ENCODE measurements around the gene BSG.

BSG gene

GRCh38 chr19:585551-586110, 13.2 kb downstream of the BSG start:
- Histone ChIP-seq H3K9me3 (ENCODE audit: insufficient read depth, low read depth, low read length) (no peaks in the 10 kb centered on the region), H3K27me3 (ENCODE audit: insufficient read depth, low read length) (peaks cover 23% of the 10 kb centered on the region), H3K36me3 (ENCODE audit: insufficient read depth, low read depth, low read length) (peaks cover 20% of the 10 kb centered on the region), H3K4me1 (ENCODE audit: insufficient read depth, low read length) (no peaks in the 10 kb centered on the region), H3K27ac (ENCODE audit: low read length) (no peak overlapping the region), H3K4me3 (ENCODE audit: low read length) (no peak overlapping the region), H3K9ac (ENCODE audit: low read depth, low read length) (no peak overlapping the region)

GRCh38 chr19:588093-588740, 15.8 kb downstream of the BSG start:
- peaks cover 1% of the 10 kb centered on the region; the same call in 1 of the 2 replicates for H3K36me3 ChIP-seq (ENCODE audit: insufficient read depth, low read depth, low read length)
- no peaks in the 10 kb centered on the region for H3K9me3 ChIP-seq (ENCODE audit: insufficient read depth, low read depth, low read length)
- no peak overlapping the region for H3K4me3 ChIP-seq (ENCODE audit: low read length)
- H3K27me3 ChIP-seq (ENCODE audit: insufficient read depth, low read length): peaks cover 48% of the 10 kb centered on the region
- H3K27ac ChIP-seq (ENCODE audit: low read length): no peak overlapping the region
- H3K9ac ChIP-seq (ENCODE audit: low read depth, low read length): no peak overlapping the region
- no peaks in the 10 kb centered on the region for H3K4me1 ChIP-seq (ENCODE audit: insufficient read depth, low read length)

GRCh38 chr19:588741-589692, 16.6 kb downstream of the BSG start:
- Histone ChIP-seq H3K27ac (ENCODE audit: low read length) (no peak overlapping the region), H3K27me3 (ENCODE audit: insufficient read depth, low read length) (peaks cover 53% of the 10 kb centered on the region), H3K36me3 (ENCODE audit: insufficient read depth, low read depth, low read length) (no peaks in the 10 kb centered on the region), H3K9me3 (ENCODE audit: insufficient read depth, low read depth, low read length) (no peaks in the 10 kb centered on the region), H3K4me3 (ENCODE audit: low read length) (no peak overlapping the region), H3K4me1 (ENCODE audit: insufficient read depth, low read length) (no peaks in the 10 kb centered on the region), H3K9ac (ENCODE audit: low read depth, low read length) (no peak overlapping the region)

GRCh38 chr19:589693-590395, 17.4 kb downstream of the BSG start, which contains the start of gene HCN2:
Gene HCN2 (plus strand): TSS chr19:589881. CDS start chr19:589946, 65 bp downstream.
- Histone ChIP-seq H3K27ac (ENCODE audit: low read length) (no peak within 1 kb of the TSS), H3K9ac (ENCODE audit: low read depth, low read length) (no peak within 1 kb of the TSS), H3K9me3 (ENCODE audit: insufficient read depth, low read depth, low read length) (no peaks in the 10 kb centered on the region), H3K36me3 (ENCODE audit: insufficient read depth, low read depth, low read length) (no peaks in the 10 kb centered on the region), H3K27me3 (ENCODE audit: insufficient read depth, low read length) (peaks cover 53% of the 10 kb centered on the region), H3K4me1 (ENCODE audit: insufficient read depth, low read length) (no peaks in the 10 kb centered on the region), H3K4me3 (ENCODE audit: low read length) (no peak within 1 kb of the TSS)

GRCh38 chr19:590396-590745, 18.0 kb downstream of the BSG start:
- H3K27ac ChIP-seq (ENCODE audit: low read length): no peak overlapping the region
- no peak overlapping the region for H3K4me3 ChIP-seq (ENCODE audit: low read length)
- no peaks in the 10 kb centered on the region for H3K9me3 ChIP-seq (ENCODE audit: insufficient read depth, low read depth, low read length)
- H3K27me3 ChIP-seq (ENCODE audit: insufficient read depth, low read length): peaks cover 53% of the 10 kb centered on the region
- H3K4me1 ChIP-seq (ENCODE audit: insufficient read depth, low read length): no peaks in the 10 kb centered on the region
- H3K9ac ChIP-seq (ENCODE audit: low read depth, low read length): no peak overlapping the region
- no peaks in the 10 kb centered on the region for H3K36me3 ChIP-seq (ENCODE audit: insufficient read depth, low read depth, low read length)

GRCh38 chr19:590750-591098, 18.3 kb downstream of the BSG start:
- Histone ChIP-seq H3K9me3 (ENCODE audit: insufficient read depth, low read depth, low read length) (no peaks in the 10 kb centered on the region), H3K4me1 (ENCODE audit: insufficient read depth, low read length) (no peaks in the 10 kb centered on the region), H3K27ac (ENCODE audit: low read length) (no peak overlapping the region), H3K27me3 (ENCODE audit: insufficient read depth, low read length) (peaks cover 53% of the 10 kb centered on the region), H3K4me3 (ENCODE audit: low read length) (no peak overlapping the region), H3K36me3 (ENCODE audit: insufficient read depth, low read depth, low read length) (no peaks in the 10 kb centered on the region), H3K9ac (ENCODE audit: low read depth, low read length) (no peak overlapping the region)

GRCh38 chr19:591099-591958, 18.9 kb downstream of the BSG start:
- H3K27me3 ChIP-seq (ENCODE audit: insufficient read depth, low read length): peaks cover 53% of the 10 kb centered on the region
- no peak overlapping the region for H3K27ac ChIP-seq (ENCODE audit: low read length)
- H3K9me3 ChIP-seq (ENCODE audit: insufficient read depth, low read depth, low read length): no peaks in the 10 kb centered on the region
- H3K9ac ChIP-seq (ENCODE audit: low read depth, low read length): no peak overlapping the region
- no peaks in the 10 kb centered on the region for H3K4me1 ChIP-seq (ENCODE audit: insufficient read depth, low read length)
- no peaks in the 10 kb centered on the region for H3K36me3 ChIP-seq (ENCODE audit: insufficient read depth, low read depth, low read length)
- no peak overlapping the region for H3K4me3 ChIP-seq (ENCODE audit: low read length)

GRCh38 chr19:592101-592500, 19.7 kb downstream of the BSG start:
- H3K9me3 ChIP-seq (ENCODE audit: insufficient read depth, low read depth, low read length): no peaks in the 10 kb centered on the region
- peaks cover 53% of the 10 kb centered on the region for H3K27me3 ChIP-seq (ENCODE audit: insufficient read depth, low read length)
- no peak overlapping the region for H3K9ac ChIP-seq (ENCODE audit: low read depth, low read length)
- no peak overlapping the region for H3K27ac ChIP-seq (ENCODE audit: low read length)
- H3K36me3 ChIP-seq (ENCODE audit: insufficient read depth, low read depth, low read length): no peaks in the 10 kb centered on the region
- no peaks in the 10 kb centered on the region for H3K4me1 ChIP-seq (ENCODE audit: insufficient read depth, low read length)
- no peak overlapping the region for H3K4me3 ChIP-seq (ENCODE audit: low read length)

GRCh38 chr19:593055-593454, 20.7 kb downstream of the BSG start:
- Histone ChIP-seq H3K9ac (ENCODE audit: low read depth, low read length) (no peak overlapping the region), H3K36me3 (ENCODE audit: insufficient read depth, low read depth, low read length) (no peaks in the 10 kb centered on the region), H3K27ac (ENCODE audit: low read length) (no peak overlapping the region), H3K27me3 (ENCODE audit: insufficient read depth, low read length) (peaks cover 50% of the 10 kb centered on the region), H3K4me3 (ENCODE audit: low read length) (no peak overlapping the region), H3K9me3 (ENCODE audit: insufficient read depth, low read depth, low read length) (no peaks in the 10 kb centered on the region), H3K4me1 (ENCODE audit: insufficient read depth, low read length) (no peaks in the 10 kb centered on the region)

- Histone ChIP-seq H3K9ac (ENCODE audit: low read depth, low read length) (no peak overlapping the region), H3K9me3 (ENCODE audit: insufficient read depth, low read depth, low read length) (no peaks in the 10 kb centered on the region), H3K36me3 (ENCODE audit: insufficient read depth, low read depth, low read length) (no peaks in the 10 kb centered on the region), H3K4me3 (ENCODE audit: low read length) (no peak overlapping the region), H3K4me1 (ENCODE audit: insufficient read depth, low read length) (no peaks in the 10 kb centered on the region), H3K27ac (ENCODE audit: low read length) (no peak overlapping the region), H3K27me3 (ENCODE audit: insufficient read depth, low read length) (peaks cover 45% of the 10 kb centered on the region)
Measured at GRCh38 chr19:593505-593904, 21.1 kb downstream of the BSG start.
